IPS-NIHi7 (cell line): ENCODE data around the gene KIT.

Experiments used
- DNase-seq: peaks from one replicate; pipeline ENCODE4 v3.0.0; 2012; ENCODE audit warnings: mixed read lengths; ENCODE audit errors: extremely low spot score

Gene KIT

DNA sequence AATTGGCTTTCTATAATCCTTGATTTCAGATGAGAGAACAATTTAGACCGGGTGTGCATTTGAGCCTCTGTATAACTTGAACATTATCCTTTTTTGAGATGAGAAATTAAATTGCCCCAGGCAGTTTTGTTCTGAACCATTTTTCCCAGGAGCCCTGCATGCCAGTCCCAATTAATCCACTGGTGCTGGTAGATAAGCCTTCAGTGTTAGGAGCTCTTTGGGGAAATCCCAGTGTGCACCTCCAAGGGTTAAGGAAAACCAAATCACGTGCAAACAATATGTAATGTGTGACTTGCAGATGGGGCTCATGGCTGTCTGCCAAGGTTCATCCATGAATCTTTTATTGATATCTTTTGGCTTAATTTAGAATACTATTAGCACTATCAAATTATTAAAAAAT, 43.2 kb downstream of the KIT start:
- DNase-seq, result no peak

GRCh38 chr4:54703182-54703581, 45.4 kb downstream of the KIT start:
- DNase-seq, result no peak

GRCh38 chr4:54707406-54707805, 49.6 kb downstream of the KIT start:
- DNase-seq, result no peak

GRCh38 chr4:54708339-54709279, 50.9 kb downstream of the KIT start:
- no peak for DNase-seq

DNA sequence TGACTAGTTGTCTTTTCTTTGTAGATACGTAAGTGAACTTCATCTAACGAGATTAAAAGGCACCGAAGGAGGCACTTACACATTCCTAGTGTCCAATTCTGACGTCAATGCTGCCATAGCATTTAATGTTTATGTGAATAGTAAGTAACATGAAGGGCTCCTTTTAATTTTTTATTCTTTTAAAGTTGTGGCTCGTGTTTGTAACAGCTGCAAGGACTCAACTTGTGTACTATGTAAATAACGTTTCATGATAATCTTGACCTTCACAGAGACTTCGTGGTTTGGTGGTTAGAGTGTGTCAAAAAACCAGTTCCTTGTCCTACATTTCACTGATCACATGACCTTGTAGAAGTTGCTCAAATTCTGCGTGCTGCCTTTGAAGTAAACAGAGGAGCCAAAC, 51.6 kb downstream of the KIT start:
- no peak for DNase-seq

- no peak for DNase-seq
Measured at GRCh38 chr4:54712206-54712605, 54.4 kb downstream of the KIT start.

- DNase-seq, result no peak
Measured at GRCh38 chr4:54714631-54715030, 56.9 kb downstream of the KIT start.

DNA sequence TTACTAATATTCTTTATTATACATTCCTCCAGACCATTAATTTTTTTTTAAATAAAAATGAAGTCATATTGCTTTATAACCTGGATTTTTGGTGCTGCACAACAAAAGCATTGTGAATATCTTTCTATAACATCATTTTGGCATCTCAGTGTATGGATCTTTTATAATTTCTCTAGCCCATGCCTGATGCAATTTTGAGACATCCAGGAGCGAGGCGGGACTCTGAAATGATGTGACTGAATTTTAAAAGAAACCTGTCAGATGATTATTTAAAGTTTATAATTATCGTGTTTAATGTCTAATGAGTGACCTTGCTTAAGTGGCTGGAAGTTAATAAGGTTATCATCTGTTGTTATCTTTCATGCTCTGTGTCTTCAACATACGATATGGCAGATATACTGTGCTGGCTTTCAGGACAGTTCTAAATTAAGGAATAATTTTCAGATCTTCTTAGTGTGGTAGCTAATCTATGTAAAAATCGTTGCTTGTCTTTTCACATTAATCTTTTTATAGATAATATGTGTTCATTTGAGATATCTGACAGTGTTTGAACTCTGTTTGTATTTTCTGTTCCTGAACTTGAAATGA, 58.8 kb downstream of the KIT start:
- no peak for DNase-seq

GRCh38 chr4:54717694-54718093, 59.9 kb downstream of the KIT start:
- no peak for DNase-seq

DNA sequence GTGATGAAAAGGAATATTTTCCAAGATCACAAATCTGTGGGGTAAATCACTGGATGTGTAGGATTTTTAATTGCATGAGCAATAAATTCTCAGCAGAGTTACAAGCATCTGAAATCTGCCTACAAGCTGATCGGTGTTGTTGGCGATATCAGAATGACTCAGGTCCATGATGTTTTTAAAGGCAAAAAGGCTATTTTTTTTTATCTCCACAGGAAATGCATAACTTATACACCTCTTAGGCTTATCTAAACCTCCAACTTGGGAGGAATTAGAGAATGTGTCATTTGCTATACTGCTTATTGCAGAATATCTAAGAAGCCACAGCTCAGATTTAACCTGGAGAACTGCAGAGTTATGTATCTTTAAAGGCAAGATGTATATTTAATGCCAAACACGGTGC, 61.6 kb downstream of the KIT start:
- no peak for DNase-seq

DNA sequence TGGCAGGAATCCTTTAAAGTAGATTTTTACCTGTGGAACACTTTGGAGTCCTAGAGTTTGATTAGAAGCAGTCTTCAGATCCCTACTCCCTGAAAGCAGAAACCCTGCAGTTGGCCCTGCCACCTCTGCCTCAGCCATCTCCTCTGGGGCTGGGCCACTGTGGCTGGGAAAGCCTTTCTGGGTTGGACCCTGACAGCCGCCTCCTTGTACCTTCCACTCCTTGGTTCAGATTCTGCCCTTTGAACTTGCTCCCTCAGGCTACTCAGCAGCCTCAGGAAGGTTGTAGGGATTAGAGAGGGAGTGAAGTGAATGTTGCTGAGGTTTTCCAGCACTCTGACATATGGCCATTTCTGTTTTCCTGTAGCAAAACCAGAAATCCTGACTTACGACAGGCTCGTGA, 65.5 kb downstream of the KIT start:
- DNase-seq, result peak; percentile 15

DNA sequence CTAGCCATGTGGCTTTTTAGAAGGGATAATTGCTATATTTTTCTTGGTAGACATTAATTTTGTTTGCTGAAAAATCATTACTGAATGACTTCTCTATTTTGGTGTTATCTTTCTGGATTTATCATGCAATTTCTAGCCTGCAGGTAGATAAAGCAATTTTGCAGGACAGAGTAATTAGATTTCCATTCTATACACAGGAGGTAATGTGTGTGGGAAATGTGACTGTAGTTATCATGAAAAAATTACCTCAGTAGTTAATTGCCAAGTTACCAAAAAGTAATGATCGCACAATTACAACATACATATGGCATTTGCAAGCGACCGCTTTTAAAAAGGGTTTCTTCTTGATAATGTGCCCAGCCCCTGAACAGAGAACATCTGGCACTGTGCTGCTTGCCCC, 66.1 kb downstream of the KIT start:
- no peak for DNase-seq

DNA sequence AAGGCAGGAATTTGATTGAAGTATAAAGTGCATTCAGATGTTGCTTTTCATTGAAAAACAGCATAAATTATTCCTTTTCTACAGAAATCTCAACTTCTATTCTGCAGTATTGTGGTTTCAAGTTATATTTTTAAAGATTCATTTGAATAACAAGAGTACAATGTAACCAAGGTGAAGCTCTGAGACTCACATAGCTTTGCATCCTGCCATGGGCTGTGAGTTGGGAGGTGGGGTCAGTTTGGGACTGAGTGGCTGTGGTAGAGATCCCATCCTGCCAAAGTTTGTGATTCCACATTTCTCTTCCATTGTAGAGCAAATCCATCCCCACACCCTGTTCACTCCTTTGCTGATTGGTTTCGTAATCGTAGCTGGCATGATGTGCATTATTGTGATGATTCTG, 69.2 kb downstream of the KIT start:
- no peak for DNase-seq

DNA sequence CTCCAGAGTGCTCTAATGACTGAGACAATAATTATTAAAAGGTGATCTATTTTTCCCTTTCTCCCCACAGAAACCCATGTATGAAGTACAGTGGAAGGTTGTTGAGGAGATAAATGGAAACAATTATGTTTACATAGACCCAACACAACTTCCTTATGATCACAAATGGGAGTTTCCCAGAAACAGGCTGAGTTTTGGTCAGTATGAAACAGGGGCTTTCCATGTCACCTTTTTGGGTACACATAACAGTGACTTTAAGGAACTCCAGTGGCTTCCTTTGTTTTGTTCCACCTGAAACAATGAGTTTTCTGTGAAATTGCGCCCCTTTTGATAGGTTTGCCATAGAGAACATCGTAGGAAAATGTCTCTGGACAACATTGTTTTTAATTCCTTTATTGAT, 69.6 kb downstream of the KIT start:
- DNase-seq, result no peak

DNA sequence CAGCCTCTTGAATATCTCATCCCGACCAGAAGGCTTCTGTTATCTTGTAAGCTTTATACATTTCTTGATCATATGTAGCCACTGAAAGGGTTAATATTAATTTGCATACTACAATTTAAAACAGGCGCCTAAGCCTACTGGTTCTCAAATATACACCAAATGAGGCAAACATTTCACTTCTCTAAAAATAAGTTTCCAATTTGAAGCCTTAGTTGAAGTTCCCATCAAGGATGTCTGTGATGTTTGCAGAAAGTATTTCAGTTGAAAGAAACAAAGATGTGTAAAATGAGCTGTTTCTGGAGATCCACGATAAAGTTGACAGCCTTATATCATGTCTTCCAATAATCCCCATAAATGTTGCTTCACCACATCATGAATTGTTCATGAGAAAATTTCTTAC, 70.6 kb downstream of the KIT start:
- DNase-seq, result no peak

DNA sequence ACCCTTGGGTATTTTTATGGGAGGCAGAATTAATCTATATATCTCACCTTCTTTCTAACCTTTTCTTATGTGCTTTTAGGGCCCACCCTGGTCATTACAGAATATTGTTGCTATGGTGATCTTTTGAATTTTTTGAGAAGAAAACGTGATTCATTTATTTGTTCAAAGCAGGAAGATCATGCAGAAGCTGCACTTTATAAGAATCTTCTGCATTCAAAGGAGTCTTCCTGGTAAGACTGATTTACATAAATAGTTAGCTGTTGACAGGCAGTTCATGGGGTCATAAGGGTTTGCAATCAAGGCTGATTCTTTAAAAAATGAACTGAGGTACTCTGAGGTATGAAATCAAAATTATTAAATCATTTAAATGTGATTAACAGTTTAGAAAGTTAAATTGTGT, 71.5 kb downstream of the KIT start:
- no peak for DNase-seq

- no peak for DNase-seq
Measured at GRCh38 chr4:54730581-54730980, 72.8 kb downstream of the KIT start.

- no peak for DNase-seq
Measured at GRCh38 chr4:54731552-54731951, 73.8 kb downstream of the KIT start.

DNA sequence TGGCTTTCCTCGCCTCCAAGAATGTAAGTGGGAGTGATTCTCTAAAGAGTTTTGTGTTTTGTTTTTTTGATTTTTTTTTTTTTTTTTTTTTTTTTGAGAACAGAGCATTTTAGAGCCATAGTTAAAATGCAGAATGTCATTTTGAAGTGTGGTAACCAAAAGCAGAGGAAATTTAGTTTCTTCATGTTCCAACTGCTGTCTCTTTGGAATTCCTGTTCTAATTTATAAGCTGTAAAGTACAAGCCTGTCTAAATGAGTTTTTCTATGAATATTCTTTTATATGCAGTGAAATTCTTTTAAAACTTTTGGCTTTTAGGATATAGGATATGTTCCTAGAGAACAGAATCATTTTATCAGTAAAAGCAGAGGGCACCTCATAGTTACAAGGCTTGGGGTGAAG, 74.2 kb downstream of the KIT start:
- no peak for DNase-seq

- no peak for DNase-seq
Measured at GRCh38 chr4:54737421-54737820, 79.7 kb downstream of the KIT start.

GRCh38 chr4:54741202-54741601, 83.4 kb downstream of the KIT start:
- no peak for DNase-seq

- no peak for DNase-seq
Measured at GRCh38 chr4:54742636-54743399, 85.1 kb downstream of the KIT start.

- no peak for DNase-seq
Measured at GRCh38 chr4:54743562-54743961, 85.8 kb downstream of the KIT start.
